Astrocyte (in vitro differentiated cells and primary cell): ENCODE measurements around the gene ADNP. TPM values are rescaled to one million over a fixed set of nuclear protein-coding genes. Genes with fewer than 3 reads are reported as not detected.

Experiments used
- DNase-seq: peaks from one replicate; pipeline ENCODE4 v3.0.0-alpha.2; 2010; ENCODE audit warnings: low read depth
- FAIRE-seq: peaks from 2 replicates; lab custom pipeline; 2011; peaks lifted over from hg19 to GRCh38; lab: Jason Lieb, UNC
- H2AFZ ChIP-seq: 2 replicates; pipeline ENCODE4 v1.6.0; 2012; ENCODE audit warnings: low read depth, low read length, inconsistent platforms
- H3K27ac ChIP-seq: 2 replicates; pipeline ENCODE4 v1.5.1; 2011; ENCODE audit warnings: low read depth, low read length, inconsistent platforms
- H3K27me3 ChIP-seq: 2 replicates; pipeline ENCODE4 v1.6.0; 2011; ENCODE audit warnings: low read length, inconsistent platforms; ENCODE audit not compliant: insufficient read depth
- H3K36me3 ChIP-seq: 2 replicates; pipeline ENCODE4 v1.5.1; 2011; ENCODE audit warnings: low read length, inconsistent platforms; ENCODE audit not compliant: insufficient read depth
- H3K4me1 ChIP-seq: 2 replicates; pipeline ENCODE4 v1.5.1; 2011; ENCODE audit warnings: low read length, inconsistent platforms; ENCODE audit not compliant: insufficient read depth
- H3K4me2 ChIP-seq: 2 replicates; pipeline ENCODE4 v1.6.0; 2012; ENCODE audit warnings: low read length, inconsistent platforms
- H3K4me3 ChIP-seq: 2 replicates; pipeline ENCODE4 v1.5.1; 2011; ENCODE audit warnings: low read depth, mild to moderate bottlenecking, low read length, inconsistent platforms; ENCODE audit not compliant: insufficient read depth
- H3K79me2 ChIP-seq: 2 replicates; pipeline ENCODE4 v1.6.0; 2012; ENCODE audit warnings: mild to moderate bottlenecking, low read length, inconsistent platforms; ENCODE audit not compliant: insufficient read depth
- H3K9ac ChIP-seq: 2 replicates; pipeline ENCODE4 v1.6.0; 2012; ENCODE audit warnings: mild to moderate bottlenecking, low read length, inconsistent platforms
- H3K9me3 ChIP-seq: 2 replicates; pipeline ENCODE4 v1.5.1; 2012; ENCODE audit warnings: low read depth, mild to moderate bottlenecking, low read length, inconsistent platforms; ENCODE audit not compliant: insufficient read depth
- H4K20me1 ChIP-seq: 2 replicates; pipeline ENCODE4 v1.6.0; 2012; ENCODE audit warnings: low read length, inconsistent platforms; ENCODE audit not compliant: insufficient read depth
- H3K27ac Mint-ChIP-seq: one replicate; pipeline ENCODE4 v1.8.0; 2021; ENCODE audit warnings: mild to moderate bottlenecking, mixed read lengths; ENCODE audit not compliant: unreplicated experiment
- H3K27me3 Mint-ChIP-seq: one replicate; pipeline ENCODE4 v1.8.0; 2021; ENCODE audit warnings: low read depth, mixed read lengths; ENCODE audit not compliant: unreplicated experiment
- H3K36me3 Mint-ChIP-seq: one replicate; pipeline ENCODE4 v1.8.0; 2021; ENCODE audit warnings: low read depth, mixed read lengths; ENCODE audit not compliant: unreplicated experiment
- H3K4me1 Mint-ChIP-seq: one replicate; pipeline ENCODE4 v1.8.0; 2021; ENCODE audit warnings: low read depth, mixed read lengths; ENCODE audit not compliant: unreplicated experiment
- H3K4me3 Mint-ChIP-seq: one replicate; pipeline ENCODE4 v1.8.0; 2021; ENCODE audit warnings: mild to moderate bottlenecking, moderate library complexity, mixed read lengths; ENCODE audit not compliant: unreplicated experiment
- H3K9me3 Mint-ChIP-seq: one replicate; pipeline ENCODE4 v1.8.0; 2021; ENCODE audit warnings: mild to moderate bottlenecking, mixed read lengths; ENCODE audit not compliant: unreplicated experiment
- CTCF ChIP-seq: IDR thresholded peaks from 2 replicates; pipeline ENCODE4 v1.5.1; 2011; ENCODE audit warnings: low read depth, mild to moderate bottlenecking, inconsistent platforms, low read length, moderate library complexity; ENCODE audit not compliant: insufficient read depth
- EZH2 ChIP-seq: IDR thresholded peaks from 2 replicates; pipeline ENCODE4 v1.6.1; 2012; ENCODE audit warnings: mild to moderate bottlenecking, low read length, inconsistent platforms; ENCODE audit not compliant: insufficient read depth
- total RNA-seq: library from RNA; stranded (reverse); gene quantifications from 2 replicates; pipeline ENCODE4 v1.2.1, GENCODE V29; 2021

The ADNP gene
- total RNA-seq, 1 donor from 2014 or later, result 72.1 TPM

DNA sequence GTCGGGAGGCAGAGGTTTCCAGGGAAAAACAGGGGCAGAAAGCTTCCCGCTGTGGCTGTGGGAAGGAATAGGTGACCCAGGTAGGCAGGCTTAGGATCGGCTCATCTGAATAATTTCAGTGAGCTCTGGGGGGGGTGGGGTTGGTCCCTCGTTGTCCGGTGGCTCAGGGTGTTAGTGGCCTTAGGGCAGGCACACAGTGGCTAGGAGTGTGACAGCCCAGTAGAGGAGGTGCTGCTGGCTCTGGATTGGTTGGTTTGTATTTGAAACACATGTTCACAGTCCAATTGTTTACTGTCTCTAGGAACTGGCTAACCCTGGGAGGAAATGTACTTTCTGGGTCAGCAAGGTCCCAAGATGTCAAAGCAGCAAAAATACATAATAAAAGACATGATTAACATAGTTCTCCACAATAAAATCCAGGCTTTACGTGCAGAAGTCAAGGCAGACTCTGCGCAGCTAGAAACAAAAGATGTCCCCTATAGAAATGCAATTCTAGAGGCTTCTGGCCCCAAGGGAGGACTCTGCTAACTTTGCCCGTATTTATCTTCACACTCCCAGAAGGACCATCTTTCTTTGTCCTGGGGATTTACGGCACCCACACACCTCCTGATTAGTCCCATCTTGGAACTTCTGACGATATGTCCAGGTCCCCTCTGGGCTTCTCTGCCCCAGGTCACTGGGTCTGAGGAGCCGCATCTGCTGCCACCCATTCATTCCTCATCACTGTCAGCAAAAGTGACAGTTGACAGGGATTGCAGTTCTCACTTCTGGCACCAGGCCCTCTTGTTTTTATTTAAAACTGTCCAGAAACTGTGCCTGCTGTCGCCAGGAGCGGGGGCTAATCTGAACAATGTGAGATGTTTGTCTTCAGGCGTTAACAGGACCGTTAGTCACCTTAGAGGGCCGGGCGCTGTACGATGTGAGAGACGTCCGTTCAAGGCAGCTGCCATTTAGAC lies 46.1 kb upstream of the ADNP start:
- H3K27ac ChIP-seq, result no peak overlapping the region
- FAIRE-seq (no peak), DNase-seq (no peak)
- Mint-ChIP-seq H3K9me3 (peaks cover 7% of the 10 kb centered on the region), H3K4me1 (peaks cover 18% of the 10 kb centered on the region), H3K4me3 (no peak overlapping the region), H3K27ac (no peak overlapping the region), H3K27me3 (no peaks in the 10 kb centered on the region), H3K36me3 (peaks cover 2% of the 10 kb centered on the region)
- H3K79me2 ChIP-seq, result no peaks in the 10 kb centered on the region
- H3K27me3 ChIP-seq, result no peaks in the 10 kb centered on the region
- H3K4me3 ChIP-seq, result no peak overlapping the region
- no peaks in the 10 kb centered on the region for H4K20me1 ChIP-seq
- no peak for TF ChIP-seq EZH2
- TF ChIP-seq CTCF, result no peak
- H3K9ac ChIP-seq, result no peak overlapping the region
- H3K4me1 ChIP-seq, result peaks cover 25% of the 10 kb centered on the region
- no peak overlapping the region for H3K4me2 ChIP-seq
- no peaks in the 10 kb centered on the region for H3K9me3 ChIP-seq
- H2AFZ ChIP-seq, result peak overlapping the region; percentile 50
- H3K36me3 ChIP-seq, result no peaks in the 10 kb centered on the region

DNA sequence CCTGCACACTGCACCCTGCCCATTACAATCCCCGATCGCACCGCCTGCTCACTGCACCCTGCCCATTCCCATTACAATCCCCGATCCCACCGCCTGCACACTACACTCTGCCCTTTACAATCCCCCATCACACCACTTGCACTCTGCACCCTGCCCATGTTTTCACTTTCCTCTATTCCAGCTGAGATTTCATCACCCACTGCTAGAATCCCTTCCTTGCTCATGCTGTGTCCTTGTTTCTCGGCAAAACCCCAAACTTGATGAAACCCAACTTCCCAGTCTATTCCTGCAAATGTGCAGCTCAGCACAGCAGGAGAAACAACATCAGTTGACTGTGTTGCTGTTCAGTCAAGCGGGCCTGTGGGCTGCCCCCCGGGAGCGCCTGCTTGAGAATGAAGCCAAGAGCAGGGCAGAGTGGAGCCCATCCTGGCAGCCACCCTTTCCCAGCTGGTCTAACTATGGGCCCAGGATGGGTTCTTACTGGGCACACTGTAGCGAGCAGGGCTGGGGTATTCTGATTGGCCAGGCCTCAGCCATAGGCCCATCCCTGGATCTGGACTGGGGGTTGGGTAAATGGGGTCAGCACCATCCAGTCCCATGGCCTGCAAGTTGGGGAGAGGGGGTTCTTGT lies 44.6 kb upstream of the ADNP start:
- Histone ChIP-seq H3K27ac (no peak overlapping the region), H3K9ac (no peak overlapping the region), H2AFZ (no peak overlapping the region), H3K79me2 (no peaks in the 10 kb centered on the region), H3K36me3 (no peaks in the 10 kb centered on the region), H3K4me2 (no peak overlapping the region), H4K20me1 (no peaks in the 10 kb centered on the region), H3K4me3 (no peak overlapping the region), H3K27me3 (no peaks in the 10 kb centered on the region), H3K9me3 (no peaks in the 10 kb centered on the region), H3K4me1 (peaks cover 14% of the 10 kb centered on the region)
- Mint-ChIP-seq H3K36me3 (peaks cover 2% of the 10 kb centered on the region), H3K4me1 (peaks cover 12% of the 10 kb centered on the region), H3K4me3 (no peak overlapping the region), H3K27me3 (no peaks in the 10 kb centered on the region), H3K9me3 (peaks cover 7% of the 10 kb centered on the region), H3K27ac (no peak overlapping the region)
- DNase-seq (no peak), FAIRE-seq (no peak)
- TF ChIP-seq CTCF, result no peak
- TF ChIP-seq EZH2, result no peak
